Endothelial cell of umbilical vein (primary cell): ENCODE data around the gene TLE3. TPM values are rescaled to one million over a fixed set of nuclear protein-coding genes. Genes with fewer than 3 reads are reported as not detected.

Source experiments
- BruUV-seq: library from RNA; stranded (reverse); fragments of 400-500 nt; replicated peaks from 2 replicates; lab custom pipeline; 2021; lab: Mats Ljungman, UMichigan
- CTCF ChIA-PET: fragments of 300-600, 350-600 bp; sonication (Branson Sonifier 250); formaldehyde crosslinking; loops from one replicate; lab custom pipeline; 2021; ENCODE audit warnings: antibody characterized with exemption, inconsistent platforms; lab: Charles Lee
- POLR2A ChIA-PET: fragments of 300-600, 350-600 bp; sonication (Branson Sonifier 250); formaldehyde crosslinking; loops from one replicate; lab custom pipeline; 2021; ENCODE audit warnings: antibody characterized with exemption, inconsistent platforms; lab: Charles Lee
- DNase-seq: peaks from one replicate; pipeline ENCODE4 v3.0.0-alpha.2; 2011; ENCODE audit warnings: low read depth, low spot score
- FAIRE-seq: peaks from 2 replicates; lab custom pipeline; 2011; peaks lifted over from hg19 to GRCh38; lab: Jason Lieb, UNC
- H2AFZ ChIP-seq: 2 replicates; pipeline ENCODE4 v1.6.0; 2012; ENCODE audit warnings: low read depth, low read length, control low read depth, inconsistent platforms
- H3K27ac ChIP-seq: 2 replicates; pipeline ENCODE4 v1.5.1; 2011; ENCODE audit warnings: low read depth, mild to moderate bottlenecking, control low read depth, low read length, moderate library complexity; ENCODE audit not compliant: insufficient read depth
- H3K27me3 ChIP-seq, 2 experiments: 2 replicates each; pipeline versions ENCODE4 v1.6.0 to v1.6.1; 2011; ENCODE audit warnings: low read length in 2 of 2, mixed read lengths in 1 of 2; ENCODE audit not compliant: control insufficient read depth in 2 of 2, insufficient read depth in 2 of 2
- H3K36me3 ChIP-seq, 2 experiments: 2 replicates in 1 of 2; 3 replicates in 1 of 2; pipeline ENCODE4 v1.5.1; 2011; ENCODE audit warnings: low read length in 2 of 2, mild to moderate bottlenecking in 1 of 2, moderate library complexity in 1 of 2; ENCODE audit not compliant: control insufficient read depth in 2 of 2, insufficient read depth in 2 of 2; ENCODE audit errors: extremely low read depth in 1 of 2
- H3K4me1 ChIP-seq: 3 replicates; pipeline ENCODE4 v1.5.1; 2011; ENCODE audit warnings: mild to moderate bottlenecking, low read length; ENCODE audit not compliant: control insufficient read depth, insufficient read depth; ENCODE audit errors: extremely low read depth
- H3K4me2 ChIP-seq: 2 replicates; pipeline ENCODE4 v1.6.1; 2011; ENCODE audit warnings: low read length, control low read depth, mixed read lengths; ENCODE audit not compliant: insufficient read depth
- H3K4me3 ChIP-seq, 3 experiments: fragments of 200-600 bp in 1 of 3; sonication (generic), shearing (Covaris generic) in 1 of 3; replicated peaks in 1 of 3; 2 replicates each; pipeline ENCODE4 v1.5.1; 2011 to 2016; ENCODE audit warnings: control low read depth in 3 of 3, low read length in 3 of 3, mild to moderate bottlenecking in 2 of 3, inconsistent platforms in 1 of 3, low read depth in 1 of 3, moderate library complexity in 1 of 3; ENCODE audit not compliant: insufficient read depth in 1 of 3
- H3K79me2 ChIP-seq: 2 replicates; pipeline ENCODE4 v1.6.0; 2012; ENCODE audit warnings: low read length, inconsistent platforms; ENCODE audit not compliant: control insufficient read depth, insufficient read depth
- H3K9ac ChIP-seq: replicated peaks from 2 replicates; pipeline ENCODE3; 2011; ENCODE audit warnings: low read length, control low read depth; ENCODE audit not compliant: insufficient read depth; ENCODE audit errors: extremely low read depth
- H3K9me1 ChIP-seq: replicated peaks from 3 replicates; pipeline ENCODE4 v1.6.0; 2011; ENCODE audit warnings: mild to moderate bottlenecking, low read length; ENCODE audit not compliant: control insufficient read depth, insufficient read depth; ENCODE audit errors: extremely low read depth
- H3K9me3 ChIP-seq: replicated peaks from 2 replicates; pipeline ENCODE4 v1.5.1; 2012; ENCODE audit warnings: low read length, inconsistent platforms; ENCODE audit not compliant: control insufficient read depth, insufficient read depth
- H4K20me1 ChIP-seq: replicated peaks from 2 replicates; pipeline ENCODE3; 2011; ENCODE audit warnings: mild to moderate bottlenecking, low read length; ENCODE audit not compliant: control insufficient read depth, insufficient read depth; ENCODE audit errors: extremely low read depth
- CTCF ChIP-seq, 2 donors: IDR thresholded peaks; 1 replicate in 1 of 2; 2 replicates in 1 of 2; pipeline ENCODE4 v1.5.1; 2011; ENCODE audit warnings: low read length in 2 of 2, mild to moderate bottlenecking in 2 of 2, moderate library complexity in 2 of 2, control low read depth in 1 of 2, inconsistent platforms in 1 of 2, low read depth in 1 of 2; ENCODE audit not compliant: insufficient read depth in 1 of 2; ENCODE audit errors: extremely low read depth in 1 of 2
- EZH2 ChIP-seq: IDR thresholded peaks from 2 replicates; pipeline ENCODE4 v1.6.1; 2012; ENCODE audit warnings: borderline replicate concordance, low read depth, mild to moderate bottlenecking, moderate library complexity, low read length, inconsistent platforms; ENCODE audit not compliant: severe bottlenecking
- FOS ChIP-seq: IDR thresholded peaks from 2 replicates; pipeline ENCODE4 v1.6.1; 2011; ENCODE audit warnings: mild to moderate bottlenecking, low read length, moderate library complexity, borderline replicate concordance; ENCODE audit not compliant: insufficient read depth
- GATA2 ChIP-seq: IDR thresholded peaks from 2 replicates; pipeline ENCODE4 v1.7.0; 2011; ENCODE audit warnings: low read depth, mild to moderate bottlenecking, moderate library complexity, mixed read lengths, low read length; ENCODE audit not compliant: insufficient read length, insufficient read depth
- JUN ChIP-seq: IDR thresholded peaks from 2 replicates; pipeline ENCODE4 v1.6.1; 2011; ENCODE audit warnings: borderline replicate concordance, low read depth; ENCODE audit not compliant: insufficient read length, insufficient read depth
- MYC ChIP-seq: IDR thresholded peaks from one replicate; pipeline ENCODE4 v1.6.1; 2011; ENCODE audit warnings: mild to moderate bottlenecking, low read depth, low read length
- POLR2A ChIP-seq: IDR thresholded peaks from 2 replicates; pipeline ENCODE4 v1.6.1; 2012; ENCODE audit warnings: low read depth, mild to moderate bottlenecking, control low read depth, low read length
- POLR2AphosphoS5 ChIP-seq: IDR thresholded peaks from 2 replicates; pipeline ENCODE4 v1.6.1; 2012; ENCODE audit warnings: low read depth, mild to moderate bottlenecking, control low read depth, low read length, moderate library complexity; ENCODE audit not compliant: insufficient read depth
- dilution Hi-C: fragments of 300-500 bp; cut with MboI; formaldehyde crosslinking; loops from one replicate; pipeline ENCODE4 v1.15.0; 2019; ENCODE audit warnings: low sequenced_read_pairs; ENCODE audit not compliant: extremely low pct_ligation_motif_present
- intact Hi-C: fragments of 100-400 bp; cut with micrococcal nuclease; formaldehyde crosslinking; loops from one replicate; pipeline ENCODE4 v1.10.0; 2022
- polyA plus RNA-seq, 4 experiments: library from polyadenylated mRNA; depleted of rRNA in 3 of 4; stranded (reverse) in 3 of 4; unstranded in 1 of 4; fragments of >200 nt; gene quantifications; 2 replicates each; pipeline versions ENCODE4 v1.2.1 to v1.2.3, GENCODE V29; 2011 to 2012; ENCODE audit warnings: missing spikeins in 1 of 4
- total RNA-seq: library from RNA; stranded (reverse); gene quantifications from 2 replicates; pipeline ENCODE4 v1.2.3, GENCODE V29; 2021
- TF ChIP-seq, protein P1 (sequence below): IDR thresholded peaks from 2 replicates; pipeline ENCODE4 v1.6.1; 2011; ENCODE audit not compliant: insufficient read depth, insufficient read length

Gene TLE3
- total and polyA plus RNA-seq, 2 donors (not counting 3 experiments of a cell fraction or from before 2014, with no cell fraction given): 40.5 to 56.9 TPM

GRCh38 chr15:70097063-70097320 lies 725 bp downstream of the TLE3 start:
- Histone ChIP-seq H3K27me3 (no peaks in the 10 kb centered on the region), H3K9me3 (no peaks in the 10 kb centered on the region), H3K4me3 (peak overlapping the region; percentile 88 to 98 (median 89)), H3K36me3 (peaks cover 0 to 3% of the 10 kb centered on the region in 2 experiments), H4K20me1 (no peaks in the 10 kb centered on the region), H3K4me1 (peaks cover 58% of the 10 kb centered on the region), H3K79me2 (peaks cover 55% of the 10 kb centered on the region), H3K4me2 (peak overlapping the region; percentile 73), H3K9me1 (no peaks in the 10 kb centered on the region), H3K27ac (peak overlapping the region; percentile 85), H2AFZ (no peak overlapping the region), H3K9ac (peak overlapping the region; percentile 86)
- TF ChIP-seq POLR2AphosphoS5 (no peak), POLR2A (no peak), CTCF (IDR thresholded peaks at IDR 0.05; ENCODE audit: extremely low read depth in 1 of 2, insufficient read depth in 1 of 2, low read depth in 1 of 2, low read length in 2 of 2) (no peak), JUN (no peak), MYC (no peak), FOS (no peak), EZH2 (no peak), GATA2 (no peak)
- TF ChIP-seq, protein P1, sequence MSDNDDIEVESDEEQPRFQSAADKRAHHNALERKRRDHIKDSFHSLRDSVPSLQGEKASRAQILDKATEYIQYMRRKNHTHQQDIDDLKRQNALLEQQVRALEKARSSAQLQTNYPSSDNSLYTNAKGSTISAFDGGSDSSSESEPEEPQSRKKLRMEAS: no peak
- DNase-seq (no peak), FAIRE-seq (no peak)
- POLR2A ChIA-PET: interaction anchor here (0.7 to 1.7 kb wide), 3 partner anchors 35 to 378 kb away, joined by 3 read pairs; no protein-coding TSS in a partner anchor
- dilution Hi-C loops (no loop called here), intact Hi-C loops (loop anchor here (1.0 to 10.0 kb wide), 6 partner anchors 266 to 698 kb away; no protein-coding TSS in a partner anchor)
- CTCF ChIA-PET: interaction anchor here (0.6 to 3.2 kb wide), 4 partner anchors 14 to 185 kb away, joined by 3 to 14 read pairs (median 8); no protein-coding TSS in a partner anchor
- no TSS peak for BruUV-seq
